Left ventricle myocardium inferior (tissue), 1 donor: Measurements from ENCODE around the gene GOLGA6C. TPM values are rescaled to one million over a fixed set of nuclear protein-coding genes. Genes with fewer than 3 reads are reported as not detected.
A peak's percentile ranks its signal among the peaks of the same experiment; 100 is the strongest.
"Not testable (repeated sequence)": the region's sequence is repeated elsewhere in the genome, so short reads cannot be mapped to it uniquely, and the experiment has no call there.

Experiments used
- DNase-seq: peaks from one replicate; pipeline ENCODE4 v3.0.0-alpha.2; 2020
- H3K27ac ChIP-seq: fragments of 200-600 bp; replicated peaks from 2 replicates; pipeline ENCODE4 v1.8.0; 2021
- H3K27me3 ChIP-seq: fragments of 200-600 bp; 2 replicates; pipeline ENCODE4 v1.8.0; 2021; ENCODE audit warnings: low read depth
- H3K36me3 ChIP-seq: fragments of 200-600 bp; 2 replicates; pipeline ENCODE4 v1.8.0; 2021
- H3K4me1 ChIP-seq: fragments of 200-600 bp; 2 replicates; pipeline ENCODE4 v1.8.0; 2021
- H3K4me3 ChIP-seq: fragments of 200-600 bp; 2 replicates; pipeline ENCODE4 v1.8.0; 2021; ENCODE audit warnings: mild to moderate bottlenecking, moderate library complexity
- H3K9me3 ChIP-seq: fragments of 200-600 bp; replicated peaks from 2 replicates; pipeline ENCODE4 v1.8.0; 2021
- CTCF ChIP-seq: fragments of 200-600 bp; IDR thresholded peaks from 2 replicates; pipeline ENCODE4 v1.8.0; 2021; ENCODE audit warnings: antibody characterized with exemption, mild to moderate bottlenecking, borderline replicate concordance
- intact Hi-C: fragments of 100-400 bp; cut with micrococcal nuclease; formaldehyde crosslinking; loops from one replicate; pipeline ENCODE4 v1.11.0; 2022
- total RNA-seq: library from RNA; stranded (reverse); fragmentation: NEBNext Ultra II Directional; extraction: Animal tissue kit (Norgen Biotek cat#: 25700); gene quantifications from one replicate; pipeline ENCODE4 v1.2.1, GENCODE V29; 2021
- donor health status: DM: no; HTN: yes; CAD: no; lungs with severe emphysema.

GOLGA6C gene
- total RNA-seq, 1 donor from 2014 or later: not detected

GRCh38 chr15:75298541-75299310 is 40.6 kb downstream of the GOLGA6C start:
- intact Hi-C loops, H3K36me3 ChIP-seq, H3K4me3 ChIP-seq, DNase-seq, H3K4me1 ChIP-seq, H3K27me3 ChIP-seq, H3K27ac ChIP-seq, H3K9me3 ChIP-seq: not testable (repeated sequence)

- H3K9me3 ChIP-seq, H3K36me3 ChIP-seq, H3K4me1 ChIP-seq, intact Hi-C loops, H3K27ac ChIP-seq, H3K27me3 ChIP-seq, H3K4me3 ChIP-seq: not testable (repeated sequence)
- peak; percentile 67 for TF ChIP-seq CTCF
- peak; percentile 56 for DNase-seq
These were observed 41.2 kb downstream of the GOLGA6C start for GRCh38 chr15:75299311-75299688.

DNA sequence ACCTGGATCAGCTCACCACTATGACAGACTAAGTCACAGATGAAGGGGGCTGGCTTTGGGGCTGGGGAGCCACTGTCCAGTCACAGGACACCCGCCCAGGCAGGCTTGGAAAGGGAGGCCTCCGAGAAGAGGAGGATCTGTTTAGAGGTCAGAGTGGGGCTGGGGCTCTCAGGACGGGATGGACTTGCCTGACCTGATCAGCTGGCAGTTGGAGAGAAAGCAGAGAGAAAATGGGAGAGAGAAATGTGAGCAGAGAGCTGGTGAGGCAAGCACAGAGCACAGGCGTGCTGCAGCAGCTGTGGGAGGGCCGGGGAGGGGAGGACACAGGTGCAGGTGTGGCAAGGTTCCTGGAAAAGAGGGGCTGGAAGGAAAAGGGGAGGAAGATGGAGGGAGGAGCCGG is 41.9 kb downstream of the GOLGA6C start:
- not testable (repeated sequence) for DNase-seq, H3K36me3 ChIP-seq, H3K4me1 ChIP-seq, H3K27ac ChIP-seq, H3K9me3 ChIP-seq, H3K4me3 ChIP-seq
- H3K27me3 ChIP-seq: peaks cover 16% of the 10 kb centered on the region
- intact Hi-C loops: loop anchor here (10.0 kb wide), 1 partner anchor 65 kb away; no protein-coding TSS in a partner anchor

- DNase-seq: no peak
- Histone ChIP-seq H3K27me3 (peaks cover 38% of the 10 kb centered on the region), H3K9me3 (no peaks in the 10 kb centered on the region), H3K36me3 (no peaks in the 10 kb centered on the region), H3K4me3 (no peak overlapping the region), H3K27ac (no peak overlapping the region), H3K4me1 (no peaks in the 10 kb centered on the region)
- no peak for TF ChIP-seq CTCF
- intact Hi-C loops: loop anchor here (10.0 kb wide), 1 partner anchor 68 kb away; no protein-coding TSS in a partner anchor
These were observed 44.2 kb downstream of the GOLGA6C start for GRCh38 chr15:75302318-75302717.

- H3K4me3 ChIP-seq, DNase-seq, H3K9me3 ChIP-seq, H3K27ac ChIP-seq, H3K4me1 ChIP-seq, H3K36me3 ChIP-seq: not testable (repeated sequence)
- peaks cover 42% of the 10 kb centered on the region for H3K27me3 ChIP-seq
- intact Hi-C loops: loop anchor here (10.0 kb wide), 1 partner anchor 68 kb away; no protein-coding TSS in a partner anchor
These were observed 44.6 kb downstream of the GOLGA6C start for GRCh38 chr15:75302753-75303152.

- Histone ChIP-seq H3K36me3 (no peaks in the 10 kb centered on the region), H3K4me3 (no peak overlapping the region), H3K9me3 (no peaks in the 10 kb centered on the region), H3K4me1 (no peaks in the 10 kb centered on the region), H3K27ac (no peak overlapping the region), H3K27me3 (peaks cover 70% of the 10 kb centered on the region)
- no peak for DNase-seq
- no peak for TF ChIP-seq CTCF
- intact Hi-C loops: loop anchor here (10.0 kb wide), 1 partner anchor 71 kb away; no protein-coding TSS in a partner anchor
These were observed 48.1 kb downstream of the GOLGA6C start for GRCh38 chr15:75306188-75306587.

DNA sequence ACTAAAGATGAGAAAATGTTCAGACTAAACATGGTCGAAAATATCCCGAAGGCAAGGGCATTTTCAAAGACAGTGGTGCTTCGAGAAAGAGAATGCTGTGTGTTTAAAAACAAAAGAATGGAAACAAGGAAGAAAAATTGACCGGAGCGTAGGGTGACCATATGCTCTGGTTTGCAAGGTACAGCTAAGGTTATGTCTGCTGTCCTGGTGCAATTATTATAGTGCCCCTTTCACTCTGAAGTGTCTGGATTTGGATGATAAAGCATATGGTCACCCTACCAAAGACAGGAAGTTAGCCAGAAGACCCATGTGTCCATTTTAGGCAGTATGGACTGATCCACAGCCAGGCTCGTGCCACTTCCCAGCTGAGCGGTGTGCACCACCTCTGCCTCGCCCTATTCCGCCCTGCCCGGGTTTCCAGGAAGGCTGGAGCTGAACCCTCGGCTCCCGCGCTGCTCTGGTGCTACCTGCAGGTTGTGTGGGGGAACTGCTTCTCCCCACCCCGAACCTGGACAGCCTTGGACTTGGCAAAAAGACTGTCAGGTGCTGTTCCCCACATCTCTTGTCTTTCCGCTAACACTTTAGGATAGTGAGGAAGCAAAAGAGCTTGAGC is 49.8 kb downstream of the GOLGA6C start:
- Histone ChIP-seq H3K9me3 (no peaks in the 10 kb centered on the region), H3K4me1 (no peaks in the 10 kb centered on the region), H3K27ac (no peak overlapping the region), H3K27me3 (peaks cover 72% of the 10 kb centered on the region), H3K36me3 (no peaks in the 10 kb centered on the region), H3K4me3 (no peak overlapping the region)
- intact Hi-C loops: loop anchor here (10.0 kb wide), 1 partner anchor 73 kb away; no protein-coding TSS in a partner anchor
- DNase-seq: no peak
- peak; percentile 41 for TF ChIP-seq CTCF
